ENCODE measurements around the gene XYLT1.

The XYLT1 gene

GRCh38 chr16:17316005-17316404 is 154.8 kb downstream of the XYLT1 start:
- no peak for TF ChIP-seq CTCF (IDR thresholded peaks at IDR 0.05; ENCODE audit: insufficient read depth, low read depth, low read length, missing control alignments)
- no peak overlapping the region for H3K4me3 ChIP-seq (ENCODE audit: low read depth, low read length)
- no peak for DNase-seq (ENCODE audit: low read depth)

- no peak for TF ChIP-seq CTCF (IDR thresholded peaks at IDR 0.05; ENCODE audit: insufficient read depth, low read depth, low read length, missing control alignments)
- no peak overlapping the region for H3K4me3 ChIP-seq (ENCODE audit: low read depth, low read length)
- no peak for DNase-seq (ENCODE audit: low read depth)
These were observed 156.8 kb downstream of the XYLT1 start for GRCh38 chr16:17313793-17314547.

- TF ChIP-seq CTCF (IDR thresholded peaks at IDR 0.05; ENCODE audit: insufficient read depth, low read depth, low read length, missing control alignments), result no peak
- no peak overlapping the region for H3K4me3 ChIP-seq (ENCODE audit: low read depth, low read length)
- no peak for DNase-seq (ENCODE audit: low read depth)
These were observed 157.6 kb downstream of the XYLT1 start for GRCh38 chr16:17313085-17313611.

GRCh38 chr16:17312094-17312710 is 158.6 kb downstream of the XYLT1 start:
- no peak for DNase-seq (ENCODE audit: low read depth)
- no peak overlapping the region for H3K4me3 ChIP-seq (ENCODE audit: low read depth, low read length)
- TF ChIP-seq CTCF (IDR thresholded peaks at IDR 0.05; ENCODE audit: insufficient read depth, low read depth, low read length, missing control alignments), result no peak

GRCh38 chr16:17311333-17312093 is 159.2 kb downstream of the XYLT1 start:
- no peak for DNase-seq (ENCODE audit: low read depth)
- no peak overlapping the region for H3K4me3 ChIP-seq (ENCODE audit: low read depth, low read length)
- no peak for TF ChIP-seq CTCF (IDR thresholded peaks at IDR 0.05; ENCODE audit: insufficient read depth, low read depth, low read length, missing control alignments)

- H3K4me3 ChIP-seq (ENCODE audit: low read depth, low read length), result no peak overlapping the region
- DNase-seq (ENCODE audit: low read depth), result no peak
- no peak for TF ChIP-seq CTCF (IDR thresholded peaks at IDR 0.05; ENCODE audit: insufficient read depth, low read depth, low read length, missing control alignments)
These were observed 161.2 kb downstream of the XYLT1 start for GRCh38 chr16:17309510-17309909.

Measured in GM12865 (cell line).